ENCODE data around the gene NKX6-1.

- no peak for TF ChIP-seq POLR2A (IDR thresholded peaks at IDR 0.05; ENCODE audit: low read depth, low read length)
- no peak for TF ChIP-seq POLR2AphosphoS5 (IDR thresholded peaks at IDR 0.05; ENCODE audit: low read depth, low read length)
These were observed 46.0 kb upstream of the NKX6-1 start for GRCh38 chr4:84545093-84545492.

Data from GM12892 (cell line).